NCI-H2171 treated with DMSO at 0.1 percent for 48 hours (cell line): Measurements from ENCODE around the gene MUC16.

Experiments used
- DNase-seq: peaks from one replicate; lab custom pipeline; 2025; lab: John Stamatoyannopoulos, UW

MUC16 gene

GRCh38 chr19:9008667-9009066 is 1.5 kb downstream of the MUC16 start:
- no peak for DNase-seq

- DNase-seq: no peak
Observed at GRCh38 chr19:9000933-9001332, 9.3 kb downstream of the MUC16 start.

GRCh38 chr19:8988204-8988603 is 22.0 kb downstream of the MUC16 start:
- no peak for DNase-seq

DNA sequence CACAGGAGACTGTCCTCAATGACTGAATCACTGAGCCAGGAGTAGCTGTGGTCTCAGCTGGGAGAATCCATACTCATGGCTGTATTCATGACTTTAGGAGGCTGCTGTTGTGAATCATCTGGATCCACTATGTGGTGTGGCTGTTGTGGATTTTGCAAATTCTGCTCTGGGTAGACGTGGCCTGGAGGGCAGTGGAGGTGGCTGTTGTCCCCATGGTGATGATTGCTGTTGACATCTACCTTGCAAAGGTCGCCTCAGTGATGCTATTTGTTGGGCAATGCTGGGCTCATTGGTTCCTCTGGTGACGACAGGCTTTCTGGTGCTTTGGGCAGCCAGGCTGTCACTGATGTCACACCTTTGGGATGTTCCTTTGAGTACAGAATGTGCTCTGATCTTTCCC is 23.9 kb downstream of the MUC16 start:
- DNase-seq: no peak

GRCh38 chr19:8973501-8974091 is 36.6 kb downstream of the MUC16 start:
- DNase-seq: no peak

GRCh38 chr19:8965887-8966286 is 44.3 kb downstream of the MUC16 start:
- no peak for DNase-seq
